GM12801 (cell line): ENCODE measurements around the gene ZNF14.

Source experiments
- TF ChIP-seq, protein P1 (sequence below): IDR thresholded peaks from one replicate; pipeline ENCODE4 v1.5.1; 2011; ENCODE audit warnings: control low read depth; ENCODE audit not compliant: insufficient read length; ENCODE audit errors: extremely low read depth

The ZNF14 gene

DNA sequence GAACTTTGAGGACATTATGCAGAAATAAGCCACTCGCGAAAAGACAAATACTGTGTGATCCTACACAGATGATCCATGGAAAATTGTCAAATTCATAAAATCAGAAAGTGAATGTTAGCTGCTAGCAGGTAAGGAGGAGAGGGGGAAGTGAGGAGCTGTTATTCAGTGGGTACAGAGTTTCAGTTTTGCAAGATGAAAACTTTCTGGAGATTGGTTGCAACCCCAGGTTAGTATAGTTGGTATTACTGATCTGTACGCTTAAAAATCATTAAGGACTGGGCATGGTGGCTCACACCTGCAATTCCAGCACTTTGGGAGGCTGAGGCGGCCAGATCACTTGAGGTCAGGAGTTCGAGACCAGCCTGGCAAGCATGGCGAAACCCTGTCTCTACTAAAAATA lies 46.3 kb downstream of the ZNF14 start:
- TF ChIP-seq, protein P1, sequence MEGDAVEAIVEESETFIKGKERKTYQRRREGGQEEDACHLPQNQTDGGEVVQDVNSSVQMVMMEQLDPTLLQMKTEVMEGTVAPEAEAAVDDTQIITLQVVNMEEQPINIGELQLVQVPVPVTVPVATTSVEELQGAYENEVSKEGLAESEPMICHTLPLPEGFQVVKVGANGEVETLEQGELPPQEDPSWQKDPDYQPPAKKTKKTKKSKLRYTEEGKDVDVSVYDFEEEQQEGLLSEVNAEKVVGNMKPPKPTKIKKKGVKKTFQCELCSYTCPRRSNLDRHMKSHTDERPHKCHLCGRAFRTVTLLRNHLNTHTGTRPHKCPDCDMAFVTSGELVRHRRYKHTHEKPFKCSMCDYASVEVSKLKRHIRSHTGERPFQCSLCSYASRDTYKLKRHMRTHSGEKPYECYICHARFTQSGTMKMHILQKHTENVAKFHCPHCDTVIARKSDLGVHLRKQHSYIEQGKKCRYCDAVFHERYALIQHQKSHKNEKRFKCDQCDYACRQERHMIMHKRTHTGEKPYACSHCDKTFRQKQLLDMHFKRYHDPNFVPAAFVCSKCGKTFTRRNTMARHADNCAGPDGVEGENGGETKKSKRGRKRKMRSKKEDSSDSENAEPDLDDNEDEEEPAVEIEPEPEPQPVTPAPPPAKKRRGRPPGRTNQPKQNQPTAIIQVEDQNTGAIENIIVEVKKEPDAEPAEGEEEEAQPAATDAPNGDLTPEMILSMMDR: no peak

DNA sequence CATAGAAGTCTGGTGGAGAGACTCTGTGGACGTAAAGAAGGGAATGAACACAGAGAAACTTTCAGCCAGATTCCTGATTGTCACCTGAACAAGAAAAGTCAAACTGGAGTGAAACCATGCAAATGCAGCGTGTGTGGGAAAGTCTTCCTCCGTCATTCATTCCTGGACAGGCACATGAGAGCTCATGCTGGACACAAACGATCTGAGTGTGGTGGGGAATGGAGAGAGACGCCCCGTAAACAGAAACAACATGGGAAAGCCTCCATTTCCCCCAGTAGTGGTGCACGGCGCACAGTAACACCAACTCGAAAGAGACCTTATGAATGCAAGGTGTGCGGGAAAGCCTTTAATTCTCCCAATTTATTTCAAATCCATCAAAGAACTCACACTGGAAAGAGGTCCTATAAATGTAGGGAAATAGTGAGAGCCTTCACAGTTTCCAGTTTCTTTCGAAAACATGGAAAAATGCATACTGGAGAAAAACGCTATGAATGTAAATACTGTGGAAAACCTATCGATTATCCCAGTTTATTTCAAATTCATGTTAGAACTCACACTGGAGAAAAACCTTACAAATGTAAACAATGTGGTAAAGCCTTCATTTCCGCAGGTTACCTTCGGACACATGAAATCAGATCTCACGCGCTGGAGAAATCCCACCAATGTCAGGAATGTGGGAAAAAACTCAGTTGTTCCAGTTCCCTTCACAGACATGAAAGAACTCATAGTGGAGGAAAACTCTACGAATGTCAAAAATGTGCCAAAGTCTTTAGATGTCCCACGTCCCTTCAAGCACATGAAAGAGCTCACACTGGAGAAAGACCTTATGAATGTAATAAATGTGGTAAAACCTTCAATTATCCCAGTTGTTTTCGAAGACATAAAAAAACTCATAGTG lies 53.5 kb downstream of the ZNF14 start:
- TF ChIP-seq, protein P1: no peak

DNA sequence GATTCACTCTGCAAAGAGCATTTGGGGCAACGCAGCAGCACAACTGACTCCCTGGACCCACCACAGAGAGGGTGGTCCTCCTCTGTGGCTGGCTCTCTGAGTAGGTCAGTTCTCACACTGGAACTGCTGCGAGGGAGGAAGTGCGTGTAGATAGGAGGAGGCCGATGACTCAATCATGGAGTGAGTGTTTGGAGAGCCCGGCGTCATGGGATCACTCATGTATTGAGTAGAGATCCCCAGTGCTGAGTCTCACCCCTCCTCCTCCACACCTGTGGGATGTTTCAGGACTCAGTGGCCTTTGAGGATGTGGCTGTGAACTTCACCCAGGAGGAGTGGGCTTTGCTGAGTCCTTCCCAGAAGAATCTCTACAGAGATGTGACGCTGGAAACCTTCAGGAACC lies 55.3 kb downstream of the ZNF14 start:
- TF ChIP-seq, protein P1: no peak

DNA sequence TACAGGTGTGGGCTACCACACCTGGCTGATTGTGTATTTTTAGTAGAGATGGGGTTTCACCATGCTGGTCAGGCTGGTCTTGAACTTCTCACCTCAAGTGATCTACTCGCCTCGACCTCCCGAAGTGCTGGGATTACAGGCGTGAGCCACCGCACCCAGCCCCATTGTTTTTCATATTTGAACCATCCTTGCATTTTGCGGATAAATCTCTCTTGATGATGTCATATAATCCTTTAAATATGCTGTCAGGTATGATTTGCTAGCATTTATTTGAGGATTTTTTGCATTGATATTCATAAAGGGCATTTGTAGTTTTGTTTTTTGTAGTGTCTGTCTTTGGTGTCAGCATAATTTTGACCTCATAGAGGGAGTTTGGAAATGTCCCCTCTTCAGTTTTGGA lies 58.6 kb downstream of the ZNF14 start:
- TF ChIP-seq, protein P1: no peak

DNA sequence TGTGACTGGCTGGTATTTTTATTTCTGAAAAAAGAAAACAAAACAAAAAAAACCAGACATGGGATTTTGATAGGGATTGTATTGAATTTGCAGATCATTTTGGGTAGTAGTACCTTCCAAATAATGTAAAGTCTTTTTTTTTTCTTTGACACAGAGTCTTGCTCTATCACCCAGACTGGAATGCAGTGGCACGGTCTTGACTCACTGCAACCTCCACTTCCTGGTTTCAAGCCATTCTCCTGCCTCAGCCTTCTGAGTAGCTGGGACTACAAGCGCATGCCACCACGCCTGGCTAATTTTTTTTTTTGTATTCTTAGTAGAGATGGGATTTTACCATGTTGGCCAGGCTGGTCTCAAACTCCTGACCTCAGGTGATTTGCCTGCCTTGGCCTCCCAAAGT lies 60.1 kb downstream of the ZNF14 start:
- TF ChIP-seq, protein P1: no peak

DNA sequence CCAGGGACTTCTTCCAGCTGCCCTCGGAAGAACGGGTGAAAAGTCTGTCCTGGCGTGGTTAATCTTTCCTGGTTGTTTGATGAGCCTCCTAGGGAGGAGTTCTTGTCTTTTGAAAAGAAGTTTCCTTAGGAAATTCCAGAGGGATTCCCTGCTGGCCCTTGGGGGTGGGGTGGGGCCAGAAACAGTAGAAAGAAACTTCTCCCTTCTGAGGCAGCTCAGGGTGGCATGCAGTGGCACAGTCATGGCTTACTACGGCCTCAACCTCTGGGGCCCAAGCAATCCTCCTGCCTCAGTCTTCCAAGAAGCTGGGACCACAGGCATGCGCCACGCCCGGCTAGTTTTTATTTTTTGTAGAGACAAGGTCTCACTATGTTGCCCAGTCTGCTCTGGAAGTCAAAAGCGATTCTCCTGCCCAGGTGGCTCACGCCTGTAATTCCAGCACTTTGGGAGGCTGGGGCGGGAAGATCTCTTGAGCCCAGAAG lies 62.8 kb downstream of the ZNF14 start:
- TF ChIP-seq, protein P1: no peak

DNA sequence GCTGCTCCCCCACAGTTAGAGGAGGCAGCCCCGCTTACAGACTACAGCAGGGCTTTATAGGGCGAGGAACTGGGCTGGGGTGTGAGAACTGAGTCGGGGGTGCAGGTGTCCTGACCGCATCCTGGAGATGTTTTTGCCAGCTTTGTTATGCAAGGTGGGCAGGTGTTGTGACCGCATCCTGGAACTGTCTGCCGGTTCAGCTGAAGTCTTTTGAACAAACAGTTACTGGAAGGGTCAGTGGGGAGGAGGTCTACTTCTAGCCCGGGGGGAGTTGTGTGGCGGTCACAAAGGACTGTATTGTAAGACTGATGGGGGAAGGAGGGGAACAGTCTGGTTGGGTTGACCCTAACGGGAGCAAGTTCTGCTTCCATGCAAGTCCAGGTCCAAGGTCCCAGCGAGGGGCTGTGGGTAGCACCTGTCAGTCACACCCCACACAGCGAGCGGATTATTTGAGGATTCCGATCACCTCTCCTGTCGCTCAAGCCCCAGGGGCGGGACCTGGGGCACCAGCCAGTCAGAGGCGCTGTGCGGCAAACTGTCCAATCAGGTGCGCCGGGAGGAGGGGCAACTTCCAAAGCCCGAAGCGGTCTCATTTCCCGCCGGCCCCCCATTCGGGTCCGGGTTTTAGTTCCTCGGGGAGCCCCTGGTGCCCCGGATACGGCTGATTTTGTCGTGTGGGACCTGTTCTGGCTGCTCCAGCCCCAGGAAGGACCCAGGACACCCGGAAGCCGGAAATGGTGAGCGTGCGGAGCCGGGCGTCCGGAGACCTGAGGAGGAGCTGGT lies 64.5 kb downstream of the ZNF14 start, which contains the start of gene ZNF101:
Gene ZNF101, plus strand, starts transcription at position 610 of the 783 bp plus-strand sequence. Its CDS starts 125 bp downstream, at position 735.
- TF ChIP-seq, protein P1: no peak
